Astrocyte (in vitro differentiated cells and primary cell): ENCODE data around the gene ABCC2. TPM values are rescaled to one million over a fixed set of nuclear protein-coding genes. Genes with fewer than 3 reads are reported as not detected.
"Not testable (repeated sequence)": the region's sequence is repeated elsewhere in the genome, so short reads cannot be mapped to it uniquely, and the experiment has no call there.

Experiments used
- DNase-seq: peaks from one replicate; pipeline ENCODE4 v3.0.0-alpha.2; 2010; ENCODE audit warnings: low read depth
- FAIRE-seq: peaks from 2 replicates; lab custom pipeline; 2011; peaks lifted over from hg19 to GRCh38; lab: Jason Lieb, UNC
- H2AFZ ChIP-seq: 2 replicates; pipeline ENCODE4 v1.6.0; 2012; ENCODE audit warnings: low read depth, low read length, inconsistent platforms
- H3K27ac ChIP-seq: 2 replicates; pipeline ENCODE4 v1.5.1; 2011; ENCODE audit warnings: low read depth, low read length, inconsistent platforms
- H3K27me3 ChIP-seq: 2 replicates; pipeline ENCODE4 v1.6.0; 2011; ENCODE audit warnings: low read length, inconsistent platforms; ENCODE audit not compliant: insufficient read depth
- H3K36me3 ChIP-seq: 2 replicates; pipeline ENCODE4 v1.5.1; 2011; ENCODE audit warnings: low read length, inconsistent platforms; ENCODE audit not compliant: insufficient read depth
- H3K4me1 ChIP-seq: 2 replicates; pipeline ENCODE4 v1.5.1; 2011; ENCODE audit warnings: low read length, inconsistent platforms; ENCODE audit not compliant: insufficient read depth
- H3K4me2 ChIP-seq: 2 replicates; pipeline ENCODE4 v1.6.0; 2012; ENCODE audit warnings: low read length, inconsistent platforms
- H3K4me3 ChIP-seq: 2 replicates; pipeline ENCODE4 v1.5.1; 2011; ENCODE audit warnings: low read depth, mild to moderate bottlenecking, low read length, inconsistent platforms; ENCODE audit not compliant: insufficient read depth
- H3K79me2 ChIP-seq: 2 replicates; pipeline ENCODE4 v1.6.0; 2012; ENCODE audit warnings: mild to moderate bottlenecking, low read length, inconsistent platforms; ENCODE audit not compliant: insufficient read depth
- H3K9ac ChIP-seq: 2 replicates; pipeline ENCODE4 v1.6.0; 2012; ENCODE audit warnings: mild to moderate bottlenecking, low read length, inconsistent platforms
- H3K9me3 ChIP-seq: 2 replicates; pipeline ENCODE4 v1.5.1; 2012; ENCODE audit warnings: low read depth, mild to moderate bottlenecking, low read length, inconsistent platforms; ENCODE audit not compliant: insufficient read depth
- H4K20me1 ChIP-seq: 2 replicates; pipeline ENCODE4 v1.6.0; 2012; ENCODE audit warnings: low read length, inconsistent platforms; ENCODE audit not compliant: insufficient read depth
- H3K27ac Mint-ChIP-seq: one replicate; pipeline ENCODE4 v1.8.0; 2021; ENCODE audit warnings: mild to moderate bottlenecking, mixed read lengths; ENCODE audit not compliant: unreplicated experiment
- H3K27me3 Mint-ChIP-seq: one replicate; pipeline ENCODE4 v1.8.0; 2021; ENCODE audit warnings: low read depth, mixed read lengths; ENCODE audit not compliant: unreplicated experiment
- H3K36me3 Mint-ChIP-seq: one replicate; pipeline ENCODE4 v1.8.0; 2021; ENCODE audit warnings: low read depth, mixed read lengths; ENCODE audit not compliant: unreplicated experiment
- H3K4me1 Mint-ChIP-seq: one replicate; pipeline ENCODE4 v1.8.0; 2021; ENCODE audit warnings: low read depth, mixed read lengths; ENCODE audit not compliant: unreplicated experiment
- H3K4me3 Mint-ChIP-seq: one replicate; pipeline ENCODE4 v1.8.0; 2021; ENCODE audit warnings: mild to moderate bottlenecking, moderate library complexity, mixed read lengths; ENCODE audit not compliant: unreplicated experiment
- H3K9me3 Mint-ChIP-seq: one replicate; pipeline ENCODE4 v1.8.0; 2021; ENCODE audit warnings: mild to moderate bottlenecking, mixed read lengths; ENCODE audit not compliant: unreplicated experiment
- EZH2 ChIP-seq: IDR thresholded peaks from 2 replicates; pipeline ENCODE4 v1.6.1; 2012; ENCODE audit warnings: mild to moderate bottlenecking, low read length, inconsistent platforms; ENCODE audit not compliant: insufficient read depth
- total RNA-seq: library from RNA; stranded (reverse); gene quantifications from 2 replicates; pipeline ENCODE4 v1.2.1, GENCODE V29; 2021
- TF ChIP-seq, protein P1 (sequence below): IDR thresholded peaks from 2 replicates; pipeline ENCODE4 v1.5.1; 2011; ENCODE audit warnings: low read depth, mild to moderate bottlenecking, inconsistent platforms, low read length, moderate library complexity; ENCODE audit not compliant: insufficient read depth

ABCC2 gene
- total RNA-seq, 1 donor from 2014 or later, result 0.59 TPM

DNA sequence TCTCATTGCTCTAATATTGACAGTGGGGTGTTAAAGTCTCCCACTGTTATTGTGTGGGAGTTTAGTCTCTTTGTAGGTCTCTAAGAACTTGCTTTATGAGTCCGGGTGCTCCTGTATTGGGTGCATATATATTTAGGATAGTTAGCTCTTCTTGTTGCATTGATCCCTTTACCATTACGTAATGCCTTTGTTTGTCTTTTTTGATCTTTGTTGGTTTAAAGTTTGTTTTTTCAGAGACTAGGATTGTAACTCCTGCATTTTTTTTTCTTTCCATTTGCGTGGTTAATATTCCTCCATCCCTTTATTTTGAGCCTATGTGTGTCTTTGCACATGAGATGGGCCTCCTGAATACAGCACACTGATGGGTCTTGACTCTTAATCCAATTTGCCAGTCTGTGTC lies 84.8 kb downstream of the ABCC2 start:
- not testable (repeated sequence) for H4K20me1 ChIP-seq, H3K36me3 ChIP-seq, H2AFZ ChIP-seq, H3K9ac ChIP-seq, H3K9me3 ChIP-seq, H3K79me2 ChIP-seq, DNase-seq, H3K4me3 Mint-ChIP-seq, H3K27me3 Mint-ChIP-seq, H3K4me1 ChIP-seq, H3K27ac Mint-ChIP-seq, H3K4me3 ChIP-seq, H3K4me1 Mint-ChIP-seq, H3K27me3 ChIP-seq, FAIRE-seq, H3K27ac ChIP-seq, H3K4me2 ChIP-seq, H3K36me3 Mint-ChIP-seq
- peaks cover 23% of the 10 kb centered on the region for H3K9me3 Mint-ChIP-seq

- H3K9me3 Mint-ChIP-seq, result peaks cover 20% of the 10 kb centered on the region
- H3K4me3 ChIP-seq, result no peak overlapping the region
- no peak overlapping the region for H2AFZ ChIP-seq
- H3K4me1 ChIP-seq, result no peaks in the 10 kb centered on the region
- no peak for DNase-seq
- peaks cover 5% of the 10 kb centered on the region for H4K20me1 ChIP-seq
- no peaks in the 10 kb centered on the region for H3K27me3 ChIP-seq
- no peaks in the 10 kb centered on the region for H3K27me3 Mint-ChIP-seq
- peaks cover 6% of the 10 kb centered on the region for H3K4me1 Mint-ChIP-seq
- no peak overlapping the region for H3K9ac ChIP-seq
- peaks cover 2% of the 10 kb centered on the region for H3K36me3 Mint-ChIP-seq
- FAIRE-seq, result no peak
- TF ChIP-seq, protein P1, sequence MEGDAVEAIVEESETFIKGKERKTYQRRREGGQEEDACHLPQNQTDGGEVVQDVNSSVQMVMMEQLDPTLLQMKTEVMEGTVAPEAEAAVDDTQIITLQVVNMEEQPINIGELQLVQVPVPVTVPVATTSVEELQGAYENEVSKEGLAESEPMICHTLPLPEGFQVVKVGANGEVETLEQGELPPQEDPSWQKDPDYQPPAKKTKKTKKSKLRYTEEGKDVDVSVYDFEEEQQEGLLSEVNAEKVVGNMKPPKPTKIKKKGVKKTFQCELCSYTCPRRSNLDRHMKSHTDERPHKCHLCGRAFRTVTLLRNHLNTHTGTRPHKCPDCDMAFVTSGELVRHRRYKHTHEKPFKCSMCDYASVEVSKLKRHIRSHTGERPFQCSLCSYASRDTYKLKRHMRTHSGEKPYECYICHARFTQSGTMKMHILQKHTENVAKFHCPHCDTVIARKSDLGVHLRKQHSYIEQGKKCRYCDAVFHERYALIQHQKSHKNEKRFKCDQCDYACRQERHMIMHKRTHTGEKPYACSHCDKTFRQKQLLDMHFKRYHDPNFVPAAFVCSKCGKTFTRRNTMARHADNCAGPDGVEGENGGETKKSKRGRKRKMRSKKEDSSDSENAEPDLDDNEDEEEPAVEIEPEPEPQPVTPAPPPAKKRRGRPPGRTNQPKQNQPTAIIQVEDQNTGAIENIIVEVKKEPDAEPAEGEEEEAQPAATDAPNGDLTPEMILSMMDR, result no peak
- peaks cover 3% of the 10 kb centered on the region for H3K9me3 ChIP-seq
- no peak overlapping the region for H3K27ac Mint-ChIP-seq
- H3K4me2 ChIP-seq, result no peak overlapping the region
- H3K4me3 Mint-ChIP-seq, result no peak overlapping the region
- H3K79me2 ChIP-seq, result no peaks in the 10 kb centered on the region
- H3K27ac ChIP-seq, result no peak overlapping the region
- H3K36me3 ChIP-seq, result peaks cover 13% of the 10 kb centered on the region
These were observed 87.2 kb downstream of the ABCC2 start for GRCh38 chr10:99869581-99870122.

- no peaks in the 10 kb centered on the region for H3K79me2 ChIP-seq
- no peak overlapping the region for H3K9ac ChIP-seq
- H3K4me3 ChIP-seq, result no peak overlapping the region
- H3K27me3 Mint-ChIP-seq, result no peaks in the 10 kb centered on the region
- H3K9me3 Mint-ChIP-seq, result peaks cover 20% of the 10 kb centered on the region
- H3K27ac Mint-ChIP-seq, result no peak overlapping the region
- FAIRE-seq, result no peak
- peaks cover 6% of the 10 kb centered on the region for H3K4me1 Mint-ChIP-seq
- H3K27ac ChIP-seq, result no peak overlapping the region
- peaks cover 2% of the 10 kb centered on the region for H3K36me3 Mint-ChIP-seq
- peaks cover 3% of the 10 kb centered on the region for H3K9me3 ChIP-seq
- peak; percentile 68 for DNase-seq
- peaks cover 16% of the 10 kb centered on the region for H3K36me3 ChIP-seq
- no peak overlapping the region for H3K4me2 ChIP-seq
- H3K4me1 ChIP-seq, result no peaks in the 10 kb centered on the region
- H4K20me1 ChIP-seq, result peaks cover 6% of the 10 kb centered on the region
- no peak overlapping the region for H3K4me3 Mint-ChIP-seq
- no peak for TF ChIP-seq EZH2
- TF ChIP-seq, protein P1, result no peak
- no peaks in the 10 kb centered on the region for H3K27me3 ChIP-seq
- H2AFZ ChIP-seq, result no peak overlapping the region
These were observed 87.8 kb downstream of the ABCC2 start for GRCh38 chr10:99870123-99870730.
